GM18519 (cell line): Measurements from ENCODE around the gene MAB21L3.

ENCODE experiments used
- ATAC-seq: cut with Tn5 transposase; IDR thresholded peaks from one replicate; pipeline ENCODE4 v1.9.1; 2021; ENCODE audit warnings: mild to moderate bottlenecking, moderate library complexity; ENCODE audit not compliant: unreplicated experiment, low FRiP score

The MAB21L3 gene

DNA sequence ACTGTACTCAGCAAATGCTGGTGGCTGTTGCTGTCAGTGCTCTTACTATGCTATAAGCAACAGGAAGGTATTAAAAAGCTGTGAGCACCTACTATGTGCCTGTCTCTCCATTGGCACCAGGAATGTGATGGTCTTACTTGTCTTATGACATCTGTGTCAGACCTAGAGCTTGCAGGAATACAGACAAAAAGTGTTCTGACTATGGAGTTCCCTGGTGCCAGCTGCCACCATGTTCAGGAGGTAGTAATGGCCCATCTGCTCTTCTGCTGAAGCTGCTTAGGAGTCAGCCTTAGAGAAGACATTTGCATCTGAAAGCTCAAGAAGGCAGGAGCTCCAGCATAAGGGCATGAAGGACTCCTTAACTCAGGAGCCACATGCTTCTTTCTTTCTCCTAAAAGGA, 52.3 kb downstream of the MAB21L3 start:
- ATAC-seq, result no peak

DNA sequence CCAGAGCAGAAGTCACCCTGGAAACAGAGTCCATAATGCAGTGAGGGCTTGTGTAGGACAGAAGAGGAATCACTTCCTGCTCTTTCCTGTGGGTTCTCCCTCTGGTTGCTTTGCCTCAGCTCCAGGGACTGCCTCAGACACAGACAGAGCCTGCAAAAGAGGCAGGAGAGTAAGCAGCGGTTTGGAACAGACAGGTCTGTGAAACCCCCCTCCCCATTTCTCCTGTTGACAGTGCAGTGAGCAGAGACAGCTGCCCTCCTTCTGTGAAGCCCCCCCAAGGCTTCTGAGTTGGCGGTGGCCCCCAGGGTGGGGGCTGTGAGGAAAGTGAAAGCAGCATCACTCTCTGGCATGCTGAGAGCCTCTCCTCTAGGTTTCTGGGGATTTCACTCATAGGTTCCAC, 53.0 kb downstream of the MAB21L3 start:
- no peak for ATAC-seq

DNA sequence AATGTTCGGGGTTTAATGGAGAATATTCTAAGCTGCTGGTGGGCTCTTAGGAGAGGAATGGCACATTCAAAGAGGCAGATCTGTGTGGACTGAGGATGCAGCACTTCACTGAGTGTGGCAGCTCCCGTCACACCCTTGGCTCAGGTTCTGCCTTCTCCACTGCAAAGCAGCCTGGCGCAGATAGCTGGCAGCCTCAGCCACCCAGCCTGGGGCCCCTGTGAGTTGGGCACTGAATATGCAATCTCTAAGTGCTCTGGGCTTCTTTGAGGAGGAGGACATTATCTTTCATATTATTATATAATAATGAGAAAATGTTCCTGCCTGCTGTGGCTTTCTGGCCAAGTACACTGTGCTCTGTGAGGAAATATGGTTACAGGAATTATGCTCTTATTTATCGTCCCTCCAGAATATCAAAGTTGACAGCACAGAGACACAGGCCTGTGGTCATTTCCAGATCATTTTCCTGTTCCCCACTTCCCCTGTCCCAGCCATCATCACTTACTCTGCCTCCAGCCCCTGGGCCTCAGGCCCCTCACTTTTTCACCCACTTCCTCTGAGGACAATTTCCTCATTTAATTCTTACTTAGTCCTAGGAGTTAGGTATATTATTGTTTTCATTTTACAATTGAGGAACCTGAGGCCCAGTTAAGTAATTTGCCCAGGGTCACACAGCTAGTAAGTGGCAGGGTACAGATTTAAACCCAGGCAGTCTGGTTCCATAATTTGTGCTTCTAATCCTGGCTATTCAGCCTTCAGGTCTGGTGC, 53.6 kb downstream of the MAB21L3 start:
- no peak for ATAC-seq

DNA sequence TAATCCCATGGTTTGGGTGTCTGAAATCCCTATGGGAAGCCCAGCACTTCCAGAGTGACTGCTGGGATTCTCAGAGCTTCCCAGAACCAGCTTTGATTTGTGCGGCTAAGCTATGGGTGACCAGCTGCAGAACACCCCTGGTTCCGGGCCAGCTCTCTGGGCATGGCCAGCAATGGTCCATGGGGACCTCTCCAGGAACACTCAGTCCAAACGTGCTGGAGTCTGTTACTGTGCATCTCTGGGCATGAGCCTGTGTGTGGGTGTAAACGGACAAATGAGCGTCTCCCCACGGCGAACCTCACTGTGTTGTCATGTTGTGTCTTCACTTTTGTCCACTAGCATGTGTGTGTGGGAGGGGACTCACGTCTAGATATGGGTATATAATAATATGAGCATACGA, 54.4 kb downstream of the MAB21L3 start:
- ATAC-seq, result no peak

DNA sequence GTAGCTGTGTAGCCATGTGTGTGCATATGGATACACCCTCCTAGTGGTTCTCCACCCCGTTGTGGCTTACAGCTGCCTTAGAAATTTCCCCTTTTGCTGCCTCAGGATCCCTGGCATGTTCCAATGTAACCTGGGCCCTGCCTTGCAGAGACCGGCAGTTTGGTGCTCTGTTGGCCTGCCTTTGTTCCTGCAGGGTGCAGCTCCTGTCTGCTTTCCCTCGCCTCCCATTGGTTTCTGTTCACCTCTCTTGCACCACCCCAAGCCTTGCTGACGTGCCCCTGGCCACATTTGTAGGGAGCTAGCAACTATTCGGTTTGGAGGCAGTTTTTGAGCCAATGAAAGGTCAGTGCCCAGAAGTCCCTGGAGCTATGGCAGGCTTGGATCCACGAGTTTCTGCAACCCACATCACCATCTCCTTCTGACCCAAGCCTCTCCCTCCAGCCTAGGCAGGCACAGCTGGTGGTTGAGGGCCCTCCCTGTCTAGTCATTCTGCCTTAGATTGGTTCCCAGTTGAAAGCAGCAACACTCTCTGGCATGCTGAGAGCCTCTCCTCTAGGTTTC, 54.9 kb downstream of the MAB21L3 start:
- no peak for ATAC-seq

GRCh38 chr1:116166655-116167054, 55.5 kb downstream of the MAB21L3 start:
- no peak for ATAC-seq

- ATAC-seq, result no peak
Observed at GRCh38 chr1:116167625-116168276, 56.6 kb downstream of the MAB21L3 start.

DNA sequence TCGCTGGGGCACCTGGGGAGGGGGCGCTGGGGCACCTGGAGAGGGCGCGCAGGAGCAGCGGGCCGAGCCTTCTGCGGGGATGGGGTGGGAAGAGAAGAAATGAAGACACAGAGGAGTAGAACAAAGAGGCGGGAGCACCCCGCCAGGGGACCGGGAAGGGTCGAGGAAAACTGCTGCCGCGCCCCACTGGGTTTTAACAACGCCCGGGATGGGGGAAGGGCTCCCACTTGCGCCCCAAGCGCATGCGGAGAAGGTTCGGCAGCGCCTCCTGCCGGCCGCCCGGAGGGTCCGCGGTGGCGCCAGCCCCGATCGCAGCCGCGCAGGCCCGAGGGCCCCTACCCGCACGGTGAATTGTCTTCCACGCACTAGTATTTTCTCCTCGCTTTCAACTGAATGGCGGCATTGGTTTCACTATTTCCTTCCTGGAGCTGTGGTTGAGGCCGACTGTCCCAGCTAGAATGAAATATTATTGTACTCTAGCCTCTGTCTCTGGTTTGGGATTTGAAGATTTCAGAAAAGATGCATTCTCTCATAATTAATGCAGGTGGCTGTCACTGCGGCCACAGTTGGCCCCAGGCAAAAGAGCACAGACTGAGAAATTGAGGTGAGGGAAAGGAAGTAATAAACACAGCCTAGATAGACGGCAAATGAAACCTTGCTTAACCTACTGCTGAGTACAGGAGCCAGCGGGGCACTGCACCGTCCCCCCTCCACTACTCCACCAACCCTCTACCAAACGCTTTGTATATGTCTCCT, 57.3 kb downstream of the MAB21L3 start:
- peak; percentile 78 for ATAC-seq

DNA sequence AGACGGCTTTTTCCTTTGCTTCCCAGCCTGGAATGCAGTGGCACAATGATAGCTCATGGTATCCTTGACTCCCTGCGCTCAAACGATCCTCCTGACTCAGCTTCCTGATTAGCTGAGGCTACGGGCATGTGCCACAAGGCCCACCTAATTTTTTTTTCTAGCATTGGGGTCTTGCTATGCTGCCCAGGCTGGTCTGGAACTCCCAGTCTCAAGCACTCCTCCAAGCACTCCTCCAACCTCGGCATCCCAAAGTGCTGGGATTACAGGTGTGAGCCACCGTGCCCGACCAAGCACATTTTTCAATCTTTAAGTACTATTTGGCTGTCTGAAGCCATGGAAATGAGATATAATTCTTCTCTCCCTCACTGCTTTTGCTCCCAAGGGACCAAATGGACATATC, 58.7 kb downstream of the MAB21L3 start:
- ATAC-seq, result no peak

DNA sequence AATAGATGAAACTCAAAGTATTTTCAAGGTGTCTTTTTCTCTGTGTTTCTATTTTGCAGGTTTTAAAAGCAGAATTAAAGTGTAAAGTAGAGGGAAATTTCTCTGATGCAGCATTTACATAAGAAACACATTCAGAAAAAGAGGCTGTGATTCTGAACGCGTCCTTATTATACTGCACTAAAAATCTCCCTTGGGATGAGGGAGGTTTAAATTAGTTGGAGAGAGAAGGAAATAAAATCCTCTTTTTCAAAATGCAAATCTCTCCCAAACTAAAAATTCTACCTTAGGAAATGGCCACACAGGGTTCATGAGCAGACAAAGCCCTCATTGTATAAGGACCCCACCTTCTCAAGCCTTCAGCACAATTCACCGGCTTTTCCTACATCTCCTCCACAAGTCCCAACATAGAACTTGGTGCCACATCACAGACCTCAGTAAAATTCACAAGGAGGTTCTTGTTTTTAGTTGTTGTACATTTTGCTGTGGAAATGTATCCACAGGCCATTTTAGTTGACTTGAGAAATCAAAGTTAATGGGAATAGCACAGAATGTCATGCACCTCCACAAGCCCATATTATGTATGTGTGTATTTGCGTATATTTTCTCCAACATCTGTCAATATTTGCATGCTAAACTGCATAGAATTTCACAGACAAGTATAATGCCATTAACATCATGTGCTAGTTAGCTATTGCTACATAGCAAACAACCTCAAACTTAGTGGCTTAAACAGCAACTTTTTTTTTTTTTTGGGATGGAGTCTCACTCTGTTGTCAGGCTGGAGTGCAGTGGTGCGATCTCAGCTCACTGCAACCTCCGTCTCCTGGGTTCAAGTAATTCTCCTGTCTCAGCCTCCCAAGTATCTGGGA, 59.8 kb downstream of the MAB21L3 start:
- ATAC-seq, result no peak

- ATAC-seq, result no peak
Observed at GRCh38 chr1:116172666-116173065, 61.5 kb downstream of the MAB21L3 start.

- ATAC-seq, result no peak
Observed at GRCh38 chr1:116175611-116176010, 64.4 kb downstream of the MAB21L3 start.

GRCh38 chr1:116176306-116176789, 65.1 kb downstream of the MAB21L3 start:
- no peak for ATAC-seq

- ATAC-seq, result no peak
Observed at GRCh38 chr1:116177861-116178260, 66.7 kb downstream of the MAB21L3 start.

- no peak for ATAC-seq
Observed at GRCh38 chr1:116178837-116179236, 67.6 kb downstream of the MAB21L3 start.

GRCh38 chr1:116179419-116179818, 68.2 kb downstream of the MAB21L3 start:
- ATAC-seq, result no peak

DNA sequence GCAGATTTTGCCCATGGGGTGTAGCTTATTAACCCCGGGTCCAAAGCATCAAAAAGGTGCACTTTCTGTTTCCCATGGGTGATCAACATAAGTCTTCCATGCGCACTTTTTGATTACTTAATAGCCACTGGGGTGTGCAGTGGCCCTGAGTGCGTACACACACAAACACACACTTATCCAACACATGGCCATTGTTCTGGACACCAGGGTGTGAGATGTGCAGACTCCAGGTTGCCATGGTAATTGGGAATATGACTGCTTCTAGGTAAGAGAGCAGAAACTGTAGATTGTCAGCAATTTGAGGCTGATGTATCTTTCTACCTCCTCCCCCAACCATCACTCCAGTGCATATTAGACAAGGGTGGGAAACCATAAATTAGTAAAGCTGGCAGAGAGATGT, 68.8 kb downstream of the MAB21L3 start:
- ATAC-seq, result no peak

- no peak for ATAC-seq
Observed at GRCh38 chr1:116182019-116182714, 71.0 kb downstream of the MAB21L3 start.
